IPS-NIHi11 (cell line): Measurements from ENCODE around the gene WWC2.

ENCODE experiments used
- DNase-seq: peaks from one replicate; pipeline ENCODE4 v3.0.0; 2012; ENCODE audit warnings: mixed read lengths, low spot score

Gene WWC2

DNA sequence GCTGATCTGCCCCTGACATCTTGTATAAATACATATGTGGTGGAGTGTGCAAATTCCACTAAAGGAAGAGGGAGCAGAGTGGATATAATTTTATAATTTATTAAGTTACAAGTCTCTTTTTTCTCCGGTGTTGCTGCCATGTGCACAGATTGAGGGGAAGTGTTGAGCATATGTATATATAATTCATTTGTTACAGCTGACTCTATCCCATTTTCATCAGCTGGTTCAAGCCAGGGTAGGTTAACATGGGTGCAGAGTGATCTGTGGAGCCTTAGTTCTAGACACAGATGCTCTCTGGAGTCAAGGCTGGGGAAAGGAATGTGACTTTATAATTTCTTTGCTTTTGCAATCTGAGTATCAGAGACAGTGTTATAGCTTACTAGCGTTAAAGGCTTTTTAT is 103.5 kb downstream of the WWC2 start:
- no peak for DNase-seq

DNA sequence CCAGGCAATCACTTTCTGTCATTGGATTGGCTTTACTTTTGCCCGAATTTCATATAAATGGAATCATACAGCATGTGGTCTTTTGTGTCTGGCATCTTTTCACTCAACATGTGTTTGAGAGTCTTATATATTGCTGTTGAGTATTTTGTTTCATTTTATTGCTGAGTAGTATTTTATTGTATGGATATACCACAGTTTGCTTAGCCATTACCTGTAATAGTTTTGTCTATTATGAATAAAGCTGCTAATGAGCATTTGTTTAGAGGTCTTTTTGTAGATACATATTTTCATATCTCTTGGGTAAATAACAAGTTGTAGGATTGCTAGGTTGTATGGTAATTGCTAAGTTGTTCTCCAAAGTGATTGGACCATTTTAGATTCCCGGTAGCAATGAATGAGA is 105.7 kb downstream of the WWC2 start:
- DNase-seq = no peak

DNA sequence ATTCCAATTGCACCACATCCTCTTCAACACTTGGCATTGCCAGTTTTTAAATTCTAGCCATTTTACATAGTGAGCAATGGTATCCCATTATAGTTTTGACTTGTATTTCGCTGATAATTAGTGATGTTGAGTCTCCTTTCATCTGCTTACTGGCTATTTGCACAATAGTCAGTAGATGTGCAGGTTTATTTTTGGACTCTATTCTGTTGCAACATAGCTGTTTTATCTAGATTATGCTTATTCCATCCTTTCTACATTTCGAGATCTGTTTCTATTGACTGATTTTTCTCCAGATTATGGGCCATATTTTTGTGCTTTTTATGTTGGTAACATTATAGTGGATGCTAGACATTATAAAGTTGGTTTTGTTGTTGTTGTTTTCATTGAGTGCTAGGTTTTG is 106.1 kb downstream of the WWC2 start:
- DNase-seq = no peak

DNA sequence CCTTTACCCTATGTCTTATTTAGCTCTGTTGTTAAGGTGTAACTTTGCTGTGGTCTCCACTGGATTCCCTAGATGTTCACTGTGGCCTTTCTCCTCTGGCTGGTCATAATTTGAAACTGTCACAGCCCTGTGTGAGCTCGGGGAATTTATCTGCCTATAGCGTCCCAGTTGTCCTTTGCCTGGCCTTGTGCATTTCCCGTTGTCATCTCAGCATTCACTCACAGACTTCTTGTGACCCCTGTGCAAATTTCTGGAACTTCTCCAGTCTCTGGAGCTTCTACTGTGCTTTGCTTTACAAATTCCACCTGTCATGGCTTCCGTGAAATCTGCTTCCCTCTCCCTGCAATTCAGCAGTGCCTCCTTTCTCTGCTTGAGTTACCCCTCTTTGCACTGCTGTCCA is 106.7 kb downstream of the WWC2 start:
- no peak for DNase-seq

DNA sequence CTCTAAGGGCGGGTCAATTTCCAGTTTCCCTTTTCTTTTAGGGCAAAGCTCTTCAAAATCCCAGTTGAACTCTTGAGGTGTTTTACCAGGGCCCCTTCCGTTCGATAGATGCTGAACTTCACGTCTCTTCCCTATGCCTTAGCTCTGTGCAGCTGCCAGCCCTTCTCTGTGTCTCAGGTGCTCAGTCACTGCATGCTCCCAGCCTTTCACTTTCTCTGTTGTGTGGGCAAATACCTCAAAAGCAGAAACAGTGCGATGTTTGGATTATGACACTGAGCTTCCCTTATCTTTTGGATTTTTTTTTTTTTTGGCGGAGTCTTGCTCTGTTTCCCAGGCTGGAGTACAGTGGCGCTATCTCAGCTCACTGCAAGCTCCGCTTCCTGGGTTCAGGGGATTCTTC is 112.5 kb downstream of the WWC2 start:
- DNase-seq = no peak

DNA sequence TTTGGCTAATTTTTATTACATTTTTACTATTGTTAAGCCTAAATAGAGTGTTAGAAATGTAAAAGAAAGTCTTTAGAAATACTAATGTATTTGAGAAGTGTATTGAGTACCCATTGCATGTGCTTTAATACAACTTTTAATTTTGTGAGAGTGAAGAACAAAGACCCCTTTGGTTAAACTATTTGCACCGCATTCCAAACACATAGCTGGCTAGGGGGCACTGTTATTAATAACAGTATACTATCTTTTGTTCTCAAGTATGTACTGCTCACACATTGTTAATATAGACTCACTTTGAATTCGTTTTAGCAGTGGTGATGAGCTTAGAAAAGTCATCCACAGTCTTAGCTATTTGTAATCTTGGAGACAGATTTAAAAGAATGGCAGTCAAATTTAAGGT is 114.9 kb downstream of the WWC2 start:
- DNase-seq = no peak

DNA sequence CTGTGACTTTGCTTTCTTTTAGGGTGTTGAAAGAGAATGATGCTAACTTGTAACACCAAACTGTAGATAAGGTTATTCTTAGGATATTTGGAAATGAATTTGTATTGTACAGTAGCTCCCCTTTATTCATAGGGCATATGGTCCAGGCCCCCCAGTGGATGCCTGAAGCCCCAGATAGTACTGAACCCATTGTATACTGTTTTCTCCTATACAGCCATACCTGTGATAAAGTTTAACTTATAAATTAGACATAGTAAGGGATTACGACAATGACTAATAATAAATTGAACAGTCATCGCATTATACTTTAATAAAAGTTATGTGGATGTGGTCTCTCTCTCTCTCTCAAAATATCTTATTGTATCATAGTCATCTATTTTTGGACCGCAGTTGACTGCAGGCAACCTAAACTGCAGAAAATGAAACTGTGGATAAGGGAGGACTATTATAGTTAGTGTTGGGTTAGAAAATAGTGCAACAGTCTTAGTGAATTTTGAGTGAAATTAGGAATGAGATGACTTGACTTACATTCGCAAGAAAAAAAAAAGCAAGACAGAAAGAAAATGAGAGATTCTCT is 115.9 kb downstream of the WWC2 start:
- DNase-seq = no peak

DNA sequence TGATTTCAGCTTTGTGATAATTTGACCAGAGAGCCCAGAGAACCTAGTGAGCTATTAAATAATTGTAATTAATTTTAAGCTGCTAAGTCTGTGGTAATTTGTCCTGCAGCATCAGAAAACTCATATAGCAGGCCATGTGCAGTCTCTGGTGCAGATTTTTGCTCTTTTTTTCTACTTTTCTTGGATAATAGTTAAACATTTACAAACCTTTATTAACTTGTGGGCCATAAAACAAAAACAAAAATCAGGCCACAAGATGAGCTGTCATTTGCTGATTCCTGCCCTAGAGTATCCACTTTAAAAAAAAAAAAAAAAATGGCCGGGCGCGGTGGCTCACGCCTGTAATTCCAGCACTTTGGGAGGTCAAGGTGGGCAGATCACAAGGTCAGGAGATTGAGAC is 121.2 kb downstream of the WWC2 start:
- no peak for DNase-seq

- no peak for DNase-seq
Measured at GRCh38 chr4:183223053-183223452, 124.0 kb downstream of the WWC2 start.

DNA sequence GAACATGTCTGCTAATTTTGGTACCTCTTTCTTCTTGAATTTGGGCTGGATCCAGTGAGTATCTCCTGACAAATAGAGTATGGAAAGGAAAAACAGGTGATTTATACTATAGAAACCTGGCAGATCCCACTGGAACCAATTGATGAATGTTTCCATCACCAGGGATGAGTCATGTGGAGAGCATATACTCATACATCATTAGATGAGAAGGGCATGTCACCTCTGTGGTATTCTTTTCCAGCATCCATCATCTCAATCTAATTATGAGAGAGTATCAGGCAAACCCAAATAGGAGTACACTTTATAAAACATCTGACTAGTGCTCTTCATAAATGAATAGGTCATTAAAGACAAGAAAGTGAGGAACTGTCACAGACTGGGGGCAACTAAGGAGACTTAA is 130.3 kb downstream of the WWC2 start:
- DNase-seq = no peak

- no peak for DNase-seq
Measured at GRCh38 chr4:183240581-183241321, 141.7 kb downstream of the WWC2 start.

DNA sequence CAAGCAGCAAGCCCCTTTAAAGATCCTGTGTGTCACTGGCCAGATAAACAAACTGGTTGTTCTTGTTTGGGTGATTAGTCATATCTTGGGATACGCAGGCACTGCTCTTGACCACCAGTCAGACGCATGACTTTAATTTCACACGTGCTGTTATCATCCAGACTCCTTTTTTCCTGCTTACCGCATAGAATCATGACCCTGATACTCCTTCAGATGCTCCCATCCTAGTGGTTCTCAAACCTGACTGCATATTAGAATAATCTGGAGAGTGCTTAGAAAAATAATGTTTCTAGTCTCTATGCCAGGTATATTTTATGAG is 142.2 kb downstream of the WWC2 start:
- DNase-seq = no peak

GRCh38 chr4:183241721-183242151 is 142.7 kb downstream of the WWC2 start:
- no peak for DNase-seq

DNA sequence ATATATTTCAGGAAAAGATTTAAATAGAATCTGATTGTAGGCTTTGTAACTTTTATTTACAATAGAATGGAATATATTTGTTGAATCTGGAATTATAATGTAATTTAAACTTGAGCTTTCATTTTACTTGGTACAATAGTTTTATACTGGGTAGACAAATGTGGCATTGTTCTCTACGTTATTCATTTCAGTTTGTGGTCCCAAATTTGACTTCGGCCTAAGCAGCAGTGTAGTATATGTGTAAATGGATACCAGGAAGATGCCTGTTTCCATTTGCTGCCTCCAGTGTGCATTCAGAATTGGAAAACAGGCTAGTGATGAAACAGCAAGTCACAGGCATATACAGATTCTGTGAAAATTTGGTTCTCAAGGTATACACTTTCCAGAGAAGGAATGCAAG is 143.2 kb downstream of the WWC2 start:
- no peak for DNase-seq

- no peak for DNase-seq
Measured at GRCh38 chr4:183244019-183244418, 145.0 kb downstream of the WWC2 start.

- no peak for DNase-seq
Measured at GRCh38 chr4:183244506-183244905, 145.4 kb downstream of the WWC2 start.

- DNase-seq = no peak
Measured at GRCh38 chr4:183248201-183248600, 149.1 kb downstream of the WWC2 start.

DNA sequence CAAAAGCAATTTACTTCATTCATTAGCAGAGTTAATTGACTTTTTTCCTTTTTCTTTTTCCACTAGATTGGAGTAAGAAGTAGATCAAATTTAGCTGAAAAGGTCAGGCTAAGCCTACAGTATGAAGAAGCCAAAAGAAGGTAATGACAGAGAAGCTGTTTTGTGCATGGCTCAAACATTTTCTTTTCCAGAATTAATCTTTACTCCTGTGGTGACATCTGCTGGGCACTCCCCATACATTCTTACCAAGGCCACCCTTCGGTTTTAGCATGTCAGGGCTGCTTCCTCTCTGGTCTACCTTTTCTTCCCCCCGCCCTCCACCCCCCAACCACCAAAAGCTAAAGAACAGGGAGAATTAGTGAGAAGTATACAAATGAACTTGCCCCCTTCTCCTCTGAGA is 150.8 kb downstream of the WWC2 start:
- DNase-seq = peak; percentile 26

DNA sequence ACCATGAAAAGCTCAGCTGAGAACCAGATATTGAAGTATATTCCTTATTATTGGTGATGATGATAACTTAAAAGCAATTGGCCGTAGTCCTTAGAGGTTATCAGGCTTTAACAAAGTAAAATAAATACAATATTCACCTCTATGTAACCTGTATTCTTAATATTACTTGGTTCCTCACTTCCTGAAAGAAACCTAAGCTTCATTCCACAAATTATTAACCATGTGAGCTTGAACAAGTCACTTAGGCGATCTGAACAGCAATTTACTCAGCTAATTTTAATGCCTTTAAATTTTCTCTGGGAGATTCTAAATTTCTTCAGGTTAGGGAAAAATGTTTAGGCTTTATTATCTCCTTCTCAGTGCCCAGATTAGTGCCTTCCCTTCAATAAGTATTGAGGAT is 151.8 kb downstream of the WWC2 start:
- no peak for DNase-seq

GRCh38 chr4:183252959-183253358 is 153.9 kb downstream of the WWC2 start:
- DNase-seq = no peak

- no peak for DNase-seq
Measured at GRCh38 chr4:183253451-183253850, 154.4 kb downstream of the WWC2 start.

DNA sequence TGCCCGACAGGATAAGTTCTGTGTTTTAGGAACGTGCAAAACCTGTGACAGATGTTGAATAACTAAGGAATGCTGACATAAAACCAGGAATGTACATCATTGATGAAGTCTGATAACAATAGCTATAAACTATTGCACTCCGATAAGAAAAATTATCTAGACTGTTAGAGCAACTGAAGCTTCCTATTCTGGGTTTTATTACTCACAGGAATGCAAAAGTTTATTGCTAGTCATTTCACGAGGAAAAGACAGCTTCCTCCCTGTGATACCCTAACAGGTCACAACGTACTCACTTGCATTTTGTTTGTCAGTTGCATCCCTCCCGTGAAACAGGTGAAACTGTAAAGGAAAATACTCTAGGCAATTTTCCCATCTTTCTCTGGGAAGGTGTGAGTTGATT is 155.1 kb downstream of the WWC2 start:
- DNase-seq = no peak

GRCh38 chr4:183255487-183255886 is 156.4 kb downstream of the WWC2 start:
- DNase-seq = no peak

- no peak for DNase-seq
Measured at GRCh38 chr4:183256343-183256742, 157.3 kb downstream of the WWC2 start.
